Tibial nerve (tissue), 4 donors: ENCODE measurements around the gene CCDC91. TPM values are rescaled to one million over a fixed set of nuclear protein-coding genes. Genes with fewer than 3 reads are reported as not detected.
A peak's percentile ranks its signal among the peaks of the same experiment; 100 is the strongest.

Experiments used
- DNase-seq, 2 donors: peaks; one replicate each; pipeline ENCODE4 v3.0.0-alpha.2; 2019; ENCODE audit warnings: low spot score in 2 of 2
- H3K27ac ChIP-seq, 4 donors: fragments of 200-600 bp; sonication (generic) in 3 of 4; one replicate each; pipeline ENCODE4 v1.5.1; 2017 to 2019; ENCODE audit warnings: mild to moderate bottlenecking in 1 of 4
- H3K27me3 ChIP-seq, 2 donors: fragments of 200-600 bp; sonication (generic) in 1 of 2; one replicate each; pipeline versions ENCODE4 v1.5.1 to v1.6.0; 2017 to 2019
- H3K36me3 ChIP-seq, 3 donors: fragments of 200-600 bp; sonication (generic); one replicate each; pipeline ENCODE4 v1.5.1; 2018 to 2019
- H3K4me1 ChIP-seq, 4 donors: fragments of 200-600 bp; sonication (generic) in 3 of 4; one replicate each; pipeline ENCODE4 v1.5.1; 2017 to 2019
- H3K4me3 ChIP-seq, 4 donors: fragments of 200-600 bp; sonication (generic) in 3 of 4; one replicate each; pipeline ENCODE4 v1.5.1; 2017 to 2019; ENCODE audit warnings: mild to moderate bottlenecking in 1 of 4, moderate library complexity in 1 of 4
- H3K9me3 ChIP-seq, 4 donors: fragments of 200-600 bp; sonication (generic) in 3 of 4; one replicate each; pipeline ENCODE4 v1.5.1; 2017 to 2019
- CTCF ChIP-seq, 5 experiments: fragments of 200-600 bp in 3 of 5; fragments of 450-650 bp in 2 of 5; sonication (generic) in 3 of 5; IDR thresholded peaks; one replicate each; pipeline ENCODE4 v1.5.1; 2016 to 2019; ENCODE audit warnings: antibody characterized with exemption in 5 of 5, mild to moderate bottlenecking in 3 of 5, moderate library complexity in 2 of 5
- EP300 ChIP-seq, 2 donors: sonication (generic); formaldehyde crosslinking; IDR thresholded peaks; one replicate each; pipeline ENCODE4 v1.6.1; 2017; ENCODE audit warnings: antibody characterized with exemption in 2 of 2, mild to moderate bottlenecking in 1 of 2
- POLR2A ChIP-seq, 2 donors: fragments of 450-650 bp; IDR thresholded peaks; one replicate each; pipeline ENCODE4 v1.6.1; 2017; ENCODE audit warnings: antibody characterized with exemption in 2 of 2, mild to moderate bottlenecking in 2 of 2, moderate library complexity in 2 of 2
- WGBS, 2 donors: methylation state at CpG; one replicate each; pipeline ENCODE4 v1.1.5; 2018; 5-methylcytosine and 5-hydroxymethylcytosine counted together
- total RNA-seq, 4 donors: library from RNA; depleted of rRNA; stranded (reverse); fragments of >200 nt; gene quantifications; one replicate each; pipeline ENCODE4 v1.1.0, GENCODE V29; 2016

The CCDC91 gene
- total RNA-seq, 4 donors from 2014 or later, result 39.0 to 76.5 (median 44.0) TPM

GRCh38 chr12:28569698-28570411 is 379.6 kb downstream of the CCDC91 start:
- peak in 1 of 2 donors; percentile 10 for DNase-seq
- TF ChIP-seq CTCF (IDR thresholded peaks at IDR 0.05) (no peak), EP300 (IDR thresholded peaks at IDR 0.05) (peak in 1 of 2 donors; percentile 33)
- Histone ChIP-seq H3K36me3 (peaks cover 0 to 3% (median 0%) of the 10 kb centered on the region in 3 donors), H3K27ac (peak overlapping the region in 2 of 4 donors; percentile 19 to 30), H3K27me3 (no peaks in the 10 kb centered on the region), H3K4me3 (no peak overlapping the region), H3K4me1 (peaks cover 0 to 10% (median 0%) of the 10 kb centered on the region in 4 donors), H3K9me3 (no peaks in the 10 kb centered on the region)
- 48 to 49% methylated on average over 3 of the region's 3 CpGs for WGBS, 2 donors

GRCh38 chr12:28570811-28571210 is 380.6 kb downstream of the CCDC91 start:
- no peak overlapping the region for H3K27ac ChIP-seq
- 88 to 94% methylated on average over 3 of the region's 3 CpGs for WGBS, 2 donors

GRCh38 chr12:28574746-28575592 is 384.7 kb downstream of the CCDC91 start:
- WGBS, 2 donors, result 89 to 94% methylated on average over 5 of the region's 5 CpGs
- DNase-seq, result no peak
- Histone ChIP-seq H3K27me3 (no peaks in the 10 kb centered on the region), H3K27ac (no peak overlapping the region), H3K4me3 (no peak overlapping the region), H3K4me1 (peaks cover 0 to 3% (median 0%) of the 10 kb centered on the region in 4 donors), H3K36me3 (peaks cover 0 to 3% (median 0%) of the 10 kb centered on the region in 3 donors), H3K9me3 (no peaks in the 10 kb centered on the region)
- TF ChIP-seq CTCF (IDR thresholded peaks at IDR 0.05) (no peak), POLR2A (IDR thresholded peaks at IDR 0.05) (no peak), EP300 (IDR thresholded peaks at IDR 0.05) (no peak)

More at GRCh38 chr12:28570811-28571210, 380.6 kb downstream of the CCDC91 start:
- Histone ChIP-seq H3K9me3 (no peaks in the 10 kb centered on the region), H3K4me3 (no peak overlapping the region), H3K36me3 (peaks cover 0 to 3% (median 0%) of the 10 kb centered on the region in 3 donors), H3K4me1 (peaks cover 0 to 10% (median 0%) of the 10 kb centered on the region in 4 donors), H3K27me3 (no peaks in the 10 kb centered on the region)
- DNase-seq, result no peak
- no peak for TF ChIP-seq CTCF (IDR thresholded peaks at IDR 0.05)
- no peak for TF ChIP-seq POLR2A (IDR thresholded peaks at IDR 0.05)
- TF ChIP-seq EP300 (IDR thresholded peaks at IDR 0.05), result no peak

- no peak for TF ChIP-seq POLR2A (IDR thresholded peaks at IDR 0.05)
- no peak for TF ChIP-seq CTCF (IDR thresholded peaks at IDR 0.05)
- TF ChIP-seq EP300 (IDR thresholded peaks at IDR 0.05), result no peak
- H3K4me1 ChIP-seq, result no peaks in the 10 kb centered on the region
- H3K27ac ChIP-seq, result no peak overlapping the region
Observed at GRCh38 chr12:28575593-28576205, 385.4 kb downstream of the CCDC91 start.

More at GRCh38 chr12:28575593-28576205, 385.4 kb downstream of the CCDC91 start:
- peaks cover 0 to 3% (median 0%) of the 10 kb centered on the region in 3 donors for H3K36me3 ChIP-seq
- no peaks in the 10 kb centered on the region for H3K9me3 ChIP-seq
- DNase-seq, result no peak
- H3K27me3 ChIP-seq, result no peaks in the 10 kb centered on the region
- 75 to 78% methylated on average over 3 of the region's 3 CpGs for WGBS, 2 donors
- H3K4me3 ChIP-seq, result no peak overlapping the region
